GM12891 (cell line): ENCODE data around the gene GPR183.
A peak's percentile ranks its signal among the peaks of the same experiment; 100 is the strongest.

Source experiments
- DNase-seq: peaks from one replicate; pipeline ENCODE4 v3.0.0; 2011; ENCODE audit warnings: low spot score; ENCODE audit not compliant: insufficient read length
- FAIRE-seq: peaks from 2 replicates; lab custom pipeline; 2011; peaks lifted over from hg19 to GRCh38; lab: Jason Lieb, UNC
- PAX5 ChIP-seq: IDR thresholded peaks from 2 replicates; pipeline ENCODE4 v1.6.1; 2011; ENCODE audit warnings: low read length, moderate library complexity, mild to moderate bottlenecking; ENCODE audit not compliant: insufficient read depth, severe bottlenecking
- POLR2A ChIP-seq: IDR thresholded peaks from 2 replicates; pipeline ENCODE4 v1.6.1; 2011; ENCODE audit warnings: low read depth, low read length, control low read depth
- POLR2AphosphoS5 ChIP-seq: IDR thresholded peaks from 2 replicates; pipeline ENCODE4 v1.6.1; 2011; ENCODE audit warnings: low read depth, low read length, control low read depth
- POU2F2 ChIP-seq: IDR thresholded peaks from 2 replicates; pipeline ENCODE4 v1.6.1; 2011; ENCODE audit warnings: low read depth, mild to moderate bottlenecking, control low read depth, low read length, moderate library complexity
- SPI1 ChIP-seq: IDR thresholded peaks from 2 replicates; pipeline ENCODE4 v1.6.1; 2011; ENCODE audit warnings: low read depth, low read length, control low read depth
- TAF1 ChIP-seq: IDR thresholded peaks from 2 replicates; pipeline ENCODE4 v1.6.1; 2011; ENCODE audit warnings: low read depth, low read length, control low read depth

The GPR183 gene

GRCh38 chr13:99296398-99296797 lies 10.8 kb downstream of the GPR183 start:
- DNase-seq (no peak), FAIRE-seq (peak; percentile 60)
- TF ChIP-seq SPI1 (no peak; the same call in 1 of the 2 replicates), POU2F2 (no peak), POLR2A (no peak), PAX5 (no peak), TAF1 (no peak), POLR2AphosphoS5 (no peak)

- no peak for DNase-seq
- TF ChIP-seq POU2F2: no peak
- TF ChIP-seq POLR2A: no peak
- TF ChIP-seq SPI1: no peak
- no peak for TF ChIP-seq PAX5
- TF ChIP-seq POLR2AphosphoS5: no peak
- TF ChIP-seq TAF1: no peak
Observed at GRCh38 chr13:99295488-99296252, 11.5 kb downstream of the GPR183 start.

GRCh38 chr13:99294958-99295357 lies 12.2 kb downstream of the GPR183 start:
- FAIRE-seq (no peak), DNase-seq (no peak)
- no peak for TF ChIP-seq POLR2A
- TF ChIP-seq TAF1: no peak
- no peak for TF ChIP-seq PAX5
- no peak; the same call in 1 of the 2 replicates for TF ChIP-seq POLR2AphosphoS5
- no peak for TF ChIP-seq POU2F2
- no peak for TF ChIP-seq SPI1

More at GRCh38 chr13:99295488-99296252, 11.5 kb downstream of the GPR183 start:
- FAIRE-seq: peak; percentile 80

GRCh38 chr13:99294198-99294597 lies 13.0 kb downstream of the GPR183 start:
- TF ChIP-seq POLR2A (peak; percentile 46; the same call in 1 of the 2 replicates), PAX5 (no peak), TAF1 (no peak), POLR2AphosphoS5 (no peak), POU2F2 (no peak)
- FAIRE-seq: no peak
- DNase-seq: no peak

GRCh38 chr13:99293178-99293577 lies 14.0 kb downstream of the GPR183 start:
- DNase-seq (no peak), FAIRE-seq (no peak)
- peak; percentile 63; the same call in 1 of the 2 replicates for TF ChIP-seq POLR2AphosphoS5
- peak; percentile 82 for TF ChIP-seq POLR2A
- no peak for TF ChIP-seq PAX5

GRCh38 chr13:99290894-99291293 lies 16.3 kb downstream of the GPR183 start:
- peak; percentile 35 for FAIRE-seq
- DNase-seq: no peak
- TF ChIP-seq POLR2AphosphoS5 (no peak), PAX5 (no peak), TAF1 (no peak), POU2F2 (no peak), SPI1 (no peak), POLR2A (no peak)

GRCh38 chr13:99289674-99290337 lies 17.4 kb downstream of the GPR183 start:
- no peak for DNase-seq
- FAIRE-seq: peak; percentile 69
- TF ChIP-seq PAX5: no peak
- no peak for TF ChIP-seq POLR2AphosphoS5
- no peak for TF ChIP-seq SPI1
- TF ChIP-seq POLR2A: no peak
- TF ChIP-seq TAF1: no peak
- no peak for TF ChIP-seq POU2F2

GRCh38 chr13:99289271-99289670 lies 17.9 kb downstream of the GPR183 start:
- TF ChIP-seq POU2F2 (no peak), SPI1 (no peak), PAX5 (no peak), POLR2AphosphoS5 (no peak), POLR2A (no peak), TAF1 (no peak)
- no peak for DNase-seq
- FAIRE-seq: no peak

- FAIRE-seq (peak; percentile 85), DNase-seq (peak; percentile 23)
- TF ChIP-seq POLR2A: no peak
- TF ChIP-seq POLR2AphosphoS5: no peak
- peak; percentile 63; the same call in 1 of the 2 replicates for TF ChIP-seq POU2F2
- no peak for TF ChIP-seq TAF1
- TF ChIP-seq SPI1: no peak; the same call in 1 of the 2 replicates
- peak; percentile 46 for TF ChIP-seq PAX5
Observed at GRCh38 chr13:99288089-99288488, 19.1 kb downstream of the GPR183 start.

- FAIRE-seq: no peak
- no peak for TF ChIP-seq SPI1
- no peak for DNase-seq
Observed at GRCh38 chr13:99287551-99287950, 19.6 kb downstream of the GPR183 start.
